Hepatic stellate cell (primary cell): Measurements from ENCODE around the gene RARRES2.
A peak's percentile ranks its signal among the peaks of the same experiment; 100 is the strongest.

ENCODE experiments used
- DNase-seq: peaks from one replicate; pipeline ENCODE4 v3.0.0; 2011; ENCODE audit warnings: low spot score

The RARRES2 gene

GRCh38 chr7:150361807-150362621, 20.6 kb upstream of the RARRES2 start:
- no peak for DNase-seq

GRCh38 chr7:150361402-150361801, 20.0 kb upstream of the RARRES2 start:
- DNase-seq = no peak

GRCh38 chr7:150360363-150361058, 19.1 kb upstream of the RARRES2 start:
- DNase-seq = no peak

GRCh38 chr7:150359622-150360362, 18.4 kb upstream of the RARRES2 start:
- no peak for DNase-seq

GRCh38 chr7:150358988-150359621, 17.7 kb upstream of the RARRES2 start:
- no peak for DNase-seq

GRCh38 chr7:150358433-150358832, 17.0 kb upstream of the RARRES2 start:
- DNase-seq = no peak

GRCh38 chr7:150357771-150358427, 16.5 kb upstream of the RARRES2 start:
- DNase-seq = no peak

- no peak for DNase-seq
Observed at GRCh38 chr7:150357270-150357669, 15.8 kb upstream of the RARRES2 start.

- DNase-seq = peak; percentile 39
Observed at GRCh38 chr7:150356265-150356897, 15.0 kb upstream of the RARRES2 start.

- DNase-seq = no peak
Observed at GRCh38 chr7:150355666-150356059, 14.2 kb upstream of the RARRES2 start.

GRCh38 chr7:150351587-150352194, 10.3 kb upstream of the RARRES2 start:
- DNase-seq = no peak

GRCh38 chr7:150346922-150347321, 5.5 kb upstream of the RARRES2 start:
- no peak for DNase-seq

- DNase-seq = no peak
Observed at GRCh38 chr7:150345012-150345411, 3.6 kb upstream of the RARRES2 start.

GRCh38 chr7:150344299-150344698, 2.9 kb upstream of the RARRES2 start:
- DNase-seq = no peak

- DNase-seq = no peak
Observed at GRCh38 chr7:150343225-150343624, 1.8 kb upstream of the RARRES2 start.

GRCh38 chr7:150342121-150342408, 636 bp upstream of the RARRES2 start:
- no peak for DNase-seq

- no peak for DNase-seq
Observed at GRCh38 chr7:150340875-150341262, 560 bp downstream of the RARRES2 start.

- peak; percentile 70 for DNase-seq
Observed at GRCh38 chr7:150340024-150340749, 1.2 kb downstream of the RARRES2 start.

- no peak for DNase-seq
Observed at GRCh38 chr7:150339409-150339809, 2.0 kb downstream of the RARRES2 start.

- DNase-seq = no peak
Observed at GRCh38 chr7:150338166-150338829, 3.1 kb downstream of the RARRES2 start.
